Muscle of back (tissue), 13 donors: ENCODE results near the gene SPOP. TPM values are rescaled to one million over a fixed set of nuclear protein-coding genes. Genes with fewer than 3 reads are reported as not detected.
"Not testable (repeated sequence)": the region's sequence is repeated elsewhere in the genome, so short reads cannot be mapped to it uniquely, and the experiment has no call there.

Experiments
- DNase-seq, 3 donors: peaks; one replicate each; pipeline versions ENCODE4 v3.0.0 to v3.0.0-alpha.2; 2013
- long read RNA-seq, 9 donors: transcript quantifications; one replicate each; lab custom pipeline, GENCODE V29; 2026
- polyA plus RNA-seq, 10 donors: library from polyadenylated mRNA; unstranded; fragments of 120-200 nt; gene quantifications; one replicate each; pipeline ENCODE4 v1.2.1, GENCODE V29; 2013; ENCODE audit not compliant: insufficient read length in 10 of 10

The SPOP gene
- 10 to 100 TPM; 46.6 to 57.4 (median 50.7) TPM for polyA plus RNA-seq
- long read RNA-seq, donor 1, transcript SPOP-206 (10 exons, 1,865 nt): major isoform, 17 of 34 reads
- long read RNA-seq, donor 1, transcript SPOP-222 (2 exons, 421 nt): minor isoform, 6 of 34 reads
- long read RNA-seq, donor 1, transcript SPOP-221 (1 exons, 2,135 nt): minor isoform, 10 of 34 reads
- long read RNA-seq, donor 1, partial matches to known transcripts: 0 of 34 reads
- long read RNA-seq, donor 1, other reads (novel, unspliced or antisense): 0 of 34 reads
- long read RNA-seq, donor 2, transcript SPOP-221 (1 exons, 2,135 nt): major isoform, 28 of 35 reads
- long read RNA-seq, donor 2, transcript SPOP-206 (10 exons, 1,865 nt): minor isoform, 6 of 35 reads
- long read RNA-seq, donor 2, partial matches to known transcripts: 0 of 35 reads
- long read RNA-seq, donor 2, other reads (novel, unspliced or antisense): 0 of 35 reads
- long read RNA-seq, donor 3: 0 reads
- long read RNA-seq, donor 4, transcript SPOP-221 (1 exons, 2,135 nt): major isoform, 11 of 24 reads
- long read RNA-seq, donor 4, transcript SPOP-206 (10 exons, 1,865 nt): minor isoform, 8 of 24 reads
- long read RNA-seq, donor 4, transcript SPOP-222 (2 exons, 421 nt): minor isoform, 5 of 24 reads
- long read RNA-seq, donor 4, partial matches to known transcripts: 0 of 24 reads
- long read RNA-seq, donor 4, other reads (novel, unspliced or antisense): 0 of 24 reads
- long read RNA-seq, donor 5, transcript SPOP-222 (2 exons, 421 nt): minor isoform, 13 of 60 reads
- long read RNA-seq, donor 5, transcript SPOP-206 (10 exons, 1,865 nt): minor isoform, 10 of 60 reads
- long read RNA-seq, donor 5, transcript SPOP-221 (1 exons, 2,135 nt): major isoform, 34 of 60 reads
- long read RNA-seq, donor 5, partial matches to known transcripts: 0 of 60 reads
- long read RNA-seq, donor 5, other reads (novel, unspliced or antisense): 0 of 60 reads
- long read RNA-seq, donor 6, transcript SPOP-206 (10 exons, 1,865 nt): major isoform, 16 of 47 reads
- long read RNA-seq, donor 6, transcript SPOP-222 (2 exons, 421 nt): minor isoform, 10 of 47 reads
- long read RNA-seq, donor 6, transcript SPOP-221 (1 exons, 2,135 nt): minor isoform, 12 of 47 reads
- long read RNA-seq, donor 6, partial matches to known transcripts: 7 of 47 reads
- long read RNA-seq, donor 6, other reads (novel, unspliced or antisense): 0 of 47 reads
- long read RNA-seq, donor 7, transcript SPOP-206 (10 exons, 1,865 nt): minor isoform, 7 of 24 reads
- long read RNA-seq, donor 7, transcript SPOP-222 (2 exons, 421 nt): minor isoform, 7 of 24 reads
- long read RNA-seq, donor 7, transcript SPOP-221 (1 exons, 2,135 nt): major isoform, 10 of 24 reads
- long read RNA-seq, donor 7, partial matches to known transcripts: 0 of 24 reads
- long read RNA-seq, donor 7, other reads (novel, unspliced or antisense): 0 of 24 reads
- long read RNA-seq, donor 8, transcript SPOP-206 (10 exons, 1,865 nt): minor isoform, 7 of 22 reads
- long read RNA-seq, donor 8, transcript SPOP-221 (1 exons, 2,135 nt): major isoform, 10 of 22 reads
- long read RNA-seq, donor 8, partial matches to known transcripts: 0 of 22 reads
- long read RNA-seq, donor 8, other reads (novel, unspliced or antisense): 0 of 22 reads
- long read RNA-seq, donor 9, partial matches to known transcripts: 0 of 5 reads
- long read RNA-seq, donor 9, other reads (novel, unspliced or antisense): 0 of 5 reads

GRCh38 chr17:49677933-49678847, at the start of gene SPOP:
Gene SPOP (minus strand): TSS chr17:49678097. CDS start chr17:49622810, 55,287 bp downstream.
- peak; percentile 99 for DNase-seq

DNA sequence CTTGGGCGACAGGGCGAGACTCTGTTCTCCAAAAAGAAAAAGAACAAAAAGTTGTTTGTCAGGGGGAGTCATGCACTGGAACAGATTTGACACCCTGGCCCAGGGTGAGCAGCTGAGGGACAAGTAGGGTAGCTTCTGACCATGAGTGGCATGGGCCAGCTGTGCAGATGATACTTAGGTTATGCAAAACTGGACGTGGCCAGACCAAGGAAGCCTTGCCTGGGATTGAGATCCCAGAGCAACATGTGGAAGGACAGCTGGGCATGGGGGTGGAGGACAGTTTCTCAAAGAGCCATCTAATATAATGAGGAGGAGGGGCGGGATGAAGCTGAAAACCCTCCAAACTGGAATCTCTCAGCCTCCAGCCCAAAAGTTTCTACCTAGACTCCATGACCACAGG, 49.5 kb upstream of the SPOP start:
- peak in 2 of 3 donors; percentile 73 to 75 for DNase-seq

GRCh38 chr17:49725452-49726130, 47.7 kb upstream of the SPOP start:
- no peak for DNase-seq

DNA sequence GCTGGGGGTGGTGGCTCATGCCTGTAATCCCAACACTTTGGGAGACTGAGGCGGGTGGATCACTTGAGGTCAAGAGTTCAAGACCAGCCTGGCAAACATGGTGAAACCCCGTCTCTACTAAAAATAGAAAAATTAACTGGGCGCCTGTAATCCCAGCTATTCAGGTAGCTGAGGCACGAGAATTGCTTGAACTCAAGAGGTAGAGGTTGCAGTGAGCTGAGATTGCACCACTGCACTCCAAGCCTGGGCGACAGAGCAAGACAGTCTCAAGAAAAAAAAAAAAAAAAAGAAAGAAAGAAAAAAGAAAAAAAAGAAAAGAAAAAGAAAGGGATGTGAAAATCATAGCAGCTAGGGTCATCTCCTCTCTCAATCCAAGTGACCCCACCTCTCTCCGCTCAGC, 46.7 kb upstream of the SPOP start:
- not testable (repeated sequence) for DNase-seq

DNA sequence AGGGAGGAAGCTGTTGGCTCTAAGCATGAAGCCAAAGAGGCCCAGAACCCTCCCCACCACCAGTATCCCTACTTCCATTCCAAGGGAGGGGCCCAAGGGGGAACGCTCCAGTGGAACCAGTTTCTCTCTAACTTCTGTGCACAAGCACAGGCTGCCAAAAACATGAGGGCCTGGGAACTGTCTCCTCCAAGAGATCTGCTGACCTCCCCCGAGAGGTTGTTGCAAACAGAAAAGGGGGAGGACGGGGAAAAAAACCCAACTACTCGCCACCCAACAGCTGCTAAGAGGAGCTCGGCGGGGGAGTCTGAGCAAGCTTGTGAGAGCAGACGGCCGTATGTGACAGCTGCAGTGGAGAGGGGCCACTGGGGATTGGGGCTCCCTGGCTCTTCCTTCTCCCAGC, 45.5 kb upstream of the SPOP start:
- DNase-seq: peak; percentile 73 to 93 (median 77)

GRCh38 chr17:49722066-49722465, 44.2 kb upstream of the SPOP start:
- DNase-seq: no peak

DNA sequence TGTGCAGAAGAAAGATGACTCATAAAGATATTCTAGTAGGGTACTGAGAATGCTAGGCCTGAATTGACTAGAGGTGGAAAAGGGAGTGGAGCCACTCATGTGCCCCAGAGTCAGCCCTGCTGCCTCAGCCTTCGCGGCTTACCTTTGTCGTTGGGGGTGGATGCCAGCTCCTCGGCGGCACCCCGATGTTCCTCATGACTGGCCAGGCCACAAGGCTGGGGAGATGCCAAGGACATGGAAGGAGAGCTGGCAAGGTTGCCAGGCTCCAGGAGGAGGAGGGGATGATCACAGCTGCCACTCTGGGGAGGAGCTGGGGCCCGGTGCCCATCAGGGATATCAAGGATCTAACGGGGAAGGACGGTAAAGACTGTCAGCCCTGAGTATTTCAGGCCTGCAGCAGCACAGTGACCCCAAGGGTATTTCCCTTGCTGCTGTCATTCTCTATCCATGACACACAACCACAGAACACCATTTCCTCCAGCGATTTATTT, 39.5 kb upstream of the SPOP start:
- DNase-seq: no peak

GRCh38 chr17:49716668-49717364, 38.9 kb upstream of the SPOP start:
- DNase-seq: no peak

DNA sequence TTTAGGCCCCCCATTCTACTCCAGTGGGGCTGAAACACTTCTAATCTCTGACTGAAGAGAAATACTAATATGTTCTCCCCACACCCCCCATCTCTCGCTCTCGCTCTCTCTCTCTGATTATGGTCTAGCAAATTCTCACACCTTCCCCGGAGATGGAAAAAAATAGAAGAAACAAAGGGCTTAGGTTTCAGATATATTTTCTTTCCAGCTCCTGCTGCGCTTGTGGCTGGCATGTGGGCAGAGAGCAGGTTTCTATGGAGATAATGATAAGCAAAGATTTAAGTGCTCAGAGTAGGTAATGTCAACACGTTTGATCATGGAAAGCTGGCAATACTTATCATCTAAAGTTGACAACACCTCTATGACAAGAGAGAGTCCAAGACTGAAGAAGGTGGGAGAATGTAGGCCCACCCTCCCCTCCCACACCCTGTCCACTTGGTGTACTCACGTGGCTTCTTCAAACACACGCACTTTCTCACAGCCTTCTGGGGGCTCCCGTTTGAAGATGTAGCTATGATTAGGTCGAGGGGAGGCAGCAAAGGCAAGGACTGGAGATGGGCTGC, 37.9 kb upstream of the SPOP start:
- no peak for DNase-seq

GRCh38 chr17:49715216-49715615, 37.3 kb upstream of the SPOP start:
- no peak for DNase-seq

DNA sequence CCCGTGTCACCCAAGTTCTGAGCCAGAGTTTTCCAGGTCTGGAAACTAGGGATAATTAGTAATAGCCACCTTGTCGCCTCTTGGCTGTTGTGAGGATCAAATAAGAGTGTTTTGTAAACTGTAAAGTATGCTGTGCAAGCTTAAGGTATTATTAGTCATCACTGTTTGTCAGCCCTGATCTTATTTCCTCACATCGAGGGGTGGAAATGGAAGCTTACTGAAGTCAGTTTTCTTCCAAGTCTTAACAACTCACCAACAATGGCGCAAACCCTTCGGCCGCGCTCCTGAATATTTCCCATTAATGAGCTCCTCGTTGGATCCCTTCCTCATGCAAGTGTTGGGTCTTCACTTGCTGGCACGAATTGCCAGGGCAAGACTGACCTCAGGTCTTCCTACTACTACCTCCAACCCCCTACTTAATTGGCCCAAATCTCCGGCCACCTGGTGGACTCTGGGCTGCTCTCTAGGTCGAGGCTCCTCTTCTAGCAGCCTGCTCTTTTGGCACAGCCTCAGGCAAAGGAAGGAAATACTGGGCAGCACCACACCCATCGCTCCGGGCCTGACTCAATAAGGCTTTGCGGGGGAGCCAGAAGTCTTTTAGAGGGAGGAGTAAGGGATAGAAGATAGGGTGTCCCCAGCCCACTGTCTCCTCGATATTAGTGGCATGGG, 30.8 kb upstream of the SPOP start:
- no peak for DNase-seq

DNA sequence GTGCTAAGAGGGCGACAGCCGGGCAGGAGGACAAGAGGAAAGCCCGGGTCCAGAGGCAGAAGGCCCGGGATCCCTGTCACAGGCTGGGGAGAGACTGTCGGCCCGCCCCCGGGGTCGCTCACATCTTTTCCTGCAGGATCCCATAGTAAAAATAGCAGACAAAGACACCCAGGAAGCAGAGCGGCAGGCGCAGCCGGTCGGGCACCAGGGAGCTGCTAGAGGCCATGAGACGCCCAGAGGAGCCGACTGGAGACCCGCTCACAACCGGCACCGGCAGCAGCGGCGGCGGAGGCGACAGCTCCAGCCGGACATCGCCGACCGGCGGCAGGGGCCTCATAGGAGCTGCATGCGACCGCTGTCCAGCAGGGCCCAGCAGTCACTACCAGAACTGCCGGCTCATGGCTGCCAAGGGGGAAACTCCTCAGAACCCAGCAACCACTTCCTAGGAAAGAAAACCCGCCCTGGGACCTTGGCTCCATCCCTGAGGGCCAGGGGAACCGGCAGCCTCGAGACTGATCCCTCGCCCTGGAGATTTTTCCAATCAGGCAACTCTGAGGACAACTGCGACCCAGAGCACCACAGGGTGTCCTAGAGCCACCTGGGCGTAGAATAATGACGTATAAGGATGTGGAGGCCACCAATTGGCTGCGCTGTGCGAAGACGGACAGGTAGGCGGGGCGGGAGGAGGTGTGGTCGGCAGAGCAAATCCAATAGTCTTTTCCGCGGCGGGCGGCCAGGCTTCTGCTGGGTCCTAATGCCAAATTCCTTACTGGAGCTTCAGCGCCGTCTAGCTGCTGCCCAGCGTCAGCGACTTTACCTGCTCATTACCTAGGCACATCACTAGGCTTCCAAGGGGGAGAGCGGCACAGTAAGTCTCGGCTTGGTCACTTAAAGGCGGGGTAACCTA, 30.0 kb upstream of the SPOP start, which contains the start of gene SLC35B1:
SLC35B1 (minus strand) TSS at position 357 of the 907 bp plus-strand sequence; CDS start at position 226, 131 bp downstream.
- DNase-seq: peak; percentile 99 to 100 (median 99)

- DNase-seq: no peak
Observed at GRCh38 chr17:49707246-49707607, 29.3 kb upstream of the SPOP start.

- no peak for DNase-seq
Observed at GRCh38 chr17:49705254-49705653, 27.4 kb upstream of the SPOP start.

GRCh38 chr17:49703557-49704277, 25.8 kb upstream of the SPOP start:
- DNase-seq: no peak
